A172 (cell line): ENCODE measurements around the gene TSEN34. TPM values are rescaled to one million over a fixed set of nuclear protein-coding genes. Genes with fewer than 3 reads are reported as not detected.

Source experiments
- DNase-seq: peaks from one replicate; pipeline ENCODE4 v3.0.0-alpha.2; 2015; ENCODE audit warnings: low spot score
- total RNA-seq: library from RNA; depleted of rRNA; stranded (reverse); fragments of >200 nt; shearing (Covaris generic); gene quantifications from 2 replicates; pipeline ENCODE4 v1.2.3, GENCODE V29; 2014; rRNA removed

The TSEN34 gene
- 222 and 277 TPM in 2 replicates for total RNA-seq

- peak; percentile 83 for DNase-seq
Measured at GRCh38 chr19:54191011-54191810, at the start of gene TSEN34. Gene TSEN34, plus strand, starts transcription at chr19:54191308. Its CDS starts 57 bp downstream, at chr19:54191365.

GRCh38 chr19:54141356-54141755 is 49.8 kb upstream of the TSEN34 start:
- DNase-seq = no peak

DNA sequence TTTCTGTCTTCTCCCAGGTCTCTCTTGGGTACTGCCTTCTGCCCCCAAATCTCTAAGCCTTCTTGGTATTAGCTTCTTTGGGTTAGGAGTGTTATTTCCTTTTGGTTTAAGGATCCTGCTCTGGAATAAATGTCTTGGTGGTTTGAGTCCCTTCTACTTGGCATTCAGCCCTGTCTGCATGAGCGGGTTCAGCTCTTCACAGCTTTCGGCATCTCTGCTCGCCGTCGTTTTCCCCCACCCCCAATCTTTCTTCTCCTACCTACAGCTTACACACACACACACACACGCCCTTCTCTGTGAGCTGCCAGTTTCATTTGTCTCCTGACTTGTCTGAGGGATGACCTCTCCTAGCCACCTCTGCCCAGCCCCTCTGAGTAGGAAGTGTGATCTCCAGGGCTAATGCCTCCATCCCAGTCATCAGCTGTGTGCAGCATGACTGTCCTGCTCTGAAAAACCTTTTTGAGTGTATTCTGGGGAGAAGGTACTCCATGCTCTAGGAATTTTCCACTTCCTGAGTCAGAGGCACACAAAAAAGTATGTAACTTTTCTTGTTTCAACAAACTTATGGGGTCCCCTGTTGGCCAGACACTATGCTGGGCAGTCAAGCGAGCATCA is 48.8 kb upstream of the TSEN34 start:
- DNase-seq = no peak

- no peak for DNase-seq
Measured at GRCh38 chr19:54145541-54146158, 45.5 kb upstream of the TSEN34 start.

- no peak for DNase-seq
Measured at GRCh38 chr19:54147676-54148075, 43.4 kb upstream of the TSEN34 start.

DNA sequence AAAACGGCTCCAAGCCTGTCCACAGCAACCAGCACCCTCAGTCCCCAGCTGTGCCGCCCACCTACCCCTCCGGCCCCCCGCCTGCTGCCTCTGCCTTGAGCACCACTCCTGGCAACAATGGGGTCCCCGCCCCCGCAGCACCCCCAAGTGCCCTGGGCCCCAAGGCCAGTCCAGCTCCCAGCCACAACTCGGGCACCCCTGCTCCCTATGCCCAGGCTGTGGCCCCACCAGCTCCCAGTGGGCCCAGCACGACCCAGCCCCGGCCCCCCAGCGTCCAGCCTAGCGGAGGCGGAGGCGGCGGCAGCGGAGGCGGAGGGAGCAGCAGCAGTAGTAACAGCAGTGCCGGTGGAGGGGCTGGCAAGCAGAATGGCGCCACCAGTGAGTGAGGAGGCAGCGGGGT is 43.0 kb upstream of the TSEN34 start:
- no peak for DNase-seq

GRCh38 chr19:54149021-54149812 is 41.9 kb upstream of the TSEN34 start:
- no peak for DNase-seq

DNA sequence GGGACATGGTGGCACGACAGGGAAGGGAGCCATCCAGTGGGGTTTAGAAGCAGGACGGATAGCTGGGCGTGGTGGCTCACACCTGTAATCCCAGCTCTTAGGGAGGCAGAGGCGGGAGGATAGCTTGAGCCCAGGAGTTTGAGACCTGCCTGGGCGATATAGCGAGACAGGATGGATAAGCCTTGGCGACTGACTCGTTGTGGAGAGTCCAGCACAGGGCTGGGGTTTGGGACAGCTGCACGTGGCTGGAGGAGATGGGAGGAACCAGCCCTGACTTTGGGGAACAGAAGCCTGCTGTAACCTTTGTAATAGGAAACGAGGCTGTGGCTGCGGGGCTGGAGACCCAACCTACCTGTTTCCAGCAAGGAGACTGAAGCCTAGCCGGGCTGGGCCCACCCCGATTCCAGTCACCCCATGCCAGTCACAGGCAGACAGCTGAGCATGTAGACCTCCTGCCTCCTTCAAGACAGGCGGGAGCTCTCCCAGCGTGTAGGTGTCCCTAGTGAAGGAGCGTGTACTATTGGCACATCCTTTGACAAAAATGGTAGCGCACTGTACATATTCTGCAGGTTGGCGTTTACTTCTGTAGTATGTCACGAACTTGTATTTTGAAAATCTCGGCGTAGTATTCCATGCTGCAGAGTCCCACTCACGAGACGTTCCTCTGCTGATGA is 39.6 kb upstream of the TSEN34 start:
- DNase-seq = no peak

- DNase-seq = no peak
Measured at GRCh38 chr19:54152267-54152666, 38.8 kb upstream of the TSEN34 start.

GRCh38 chr19:54152878-54153524 is 38.1 kb upstream of the TSEN34 start:
- no peak for DNase-seq

DNA sequence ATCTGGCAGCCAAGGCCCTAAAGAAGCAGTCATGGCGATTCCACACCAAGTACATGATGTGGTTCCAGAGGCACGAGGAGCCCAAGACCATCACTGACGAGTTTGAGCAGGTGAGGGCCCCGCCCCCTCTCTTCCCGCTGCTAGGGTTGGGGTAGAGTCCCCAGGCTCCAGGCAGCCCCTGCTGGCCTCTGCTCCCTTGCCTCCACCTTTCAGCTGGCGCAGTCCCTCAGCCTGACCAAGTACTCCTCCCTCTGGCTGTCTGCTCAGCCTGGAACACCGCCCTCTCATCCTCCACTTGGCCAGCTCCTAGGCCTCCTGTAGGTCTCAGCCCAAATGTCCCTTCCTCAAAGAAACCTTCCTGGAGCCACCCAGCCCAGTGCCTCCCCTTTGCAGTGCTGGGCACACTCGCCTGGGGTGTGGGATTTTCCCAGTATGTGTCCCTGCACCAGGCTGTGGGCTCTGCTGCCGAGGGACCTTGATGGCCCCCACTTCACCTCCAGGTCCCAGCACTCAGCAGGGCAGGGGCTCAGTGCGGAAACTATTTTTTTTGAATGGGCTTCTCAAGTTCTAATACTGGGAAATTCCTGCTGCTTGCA is 37.3 kb upstream of the TSEN34 start:
- DNase-seq = no peak

DNA sequence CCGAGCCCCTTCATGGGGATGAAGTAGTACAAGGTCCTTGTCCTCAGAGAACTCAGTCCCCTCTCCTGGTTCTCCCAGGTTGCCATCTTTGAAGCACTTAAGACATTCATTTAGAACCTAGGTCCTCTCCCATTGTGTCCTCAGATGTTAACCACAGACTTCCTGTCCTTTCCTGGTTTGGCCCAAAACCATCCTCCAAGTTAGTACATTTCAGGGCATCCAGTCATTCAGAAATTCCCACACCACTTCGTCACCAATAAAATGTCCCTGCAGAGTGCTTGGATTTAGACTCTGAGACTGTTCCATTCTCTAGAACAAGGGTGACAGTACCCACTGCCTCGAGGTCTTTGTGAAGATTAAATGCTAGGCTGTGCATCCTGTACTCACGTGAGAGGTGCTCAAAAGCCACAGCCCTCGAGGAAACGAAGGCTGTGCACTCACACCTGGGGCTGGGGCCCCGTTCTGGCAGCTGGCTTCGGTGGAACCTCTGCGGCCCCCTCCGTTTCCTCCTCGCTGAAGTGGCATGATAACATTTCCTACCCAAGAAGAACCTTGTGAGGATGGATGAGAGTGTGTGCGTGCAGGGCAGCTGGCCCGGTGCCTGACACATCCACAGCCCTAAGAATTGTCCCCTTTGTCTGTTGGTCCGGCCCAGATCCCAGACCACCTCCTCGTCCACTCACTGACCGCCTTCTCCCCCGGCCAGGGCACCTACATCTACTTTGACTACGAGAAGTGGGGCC is 36.3 kb upstream of the TSEN34 start:
- peak; percentile 90 for DNase-seq

DNA sequence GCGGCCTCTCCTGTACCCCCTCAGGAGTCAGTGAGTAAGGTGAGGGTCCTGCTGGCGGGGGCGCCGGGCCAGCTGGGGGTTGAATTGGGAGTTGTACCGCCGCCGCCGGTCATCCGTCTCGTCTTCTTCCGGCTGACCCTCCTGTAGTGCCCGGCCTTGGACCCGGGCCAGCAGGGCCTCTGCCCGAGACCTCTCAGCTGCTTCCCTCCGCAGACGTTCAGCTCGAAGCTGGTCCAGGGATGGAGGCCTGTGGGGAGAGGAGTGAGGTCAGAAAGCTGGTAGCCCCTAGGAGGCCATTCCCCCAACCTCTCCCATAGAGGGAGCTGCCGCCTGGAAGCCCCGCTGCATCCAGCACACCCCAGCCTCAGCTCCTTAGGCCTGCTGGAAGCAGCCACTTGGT is 35.4 kb upstream of the TSEN34 start:
- DNase-seq = no peak

- no peak for DNase-seq
Measured at GRCh38 chr19:54156490-54156889, 34.6 kb upstream of the TSEN34 start.

- no peak for DNase-seq
Measured at GRCh38 chr19:54156953-54157352, 34.2 kb upstream of the TSEN34 start.

DNA sequence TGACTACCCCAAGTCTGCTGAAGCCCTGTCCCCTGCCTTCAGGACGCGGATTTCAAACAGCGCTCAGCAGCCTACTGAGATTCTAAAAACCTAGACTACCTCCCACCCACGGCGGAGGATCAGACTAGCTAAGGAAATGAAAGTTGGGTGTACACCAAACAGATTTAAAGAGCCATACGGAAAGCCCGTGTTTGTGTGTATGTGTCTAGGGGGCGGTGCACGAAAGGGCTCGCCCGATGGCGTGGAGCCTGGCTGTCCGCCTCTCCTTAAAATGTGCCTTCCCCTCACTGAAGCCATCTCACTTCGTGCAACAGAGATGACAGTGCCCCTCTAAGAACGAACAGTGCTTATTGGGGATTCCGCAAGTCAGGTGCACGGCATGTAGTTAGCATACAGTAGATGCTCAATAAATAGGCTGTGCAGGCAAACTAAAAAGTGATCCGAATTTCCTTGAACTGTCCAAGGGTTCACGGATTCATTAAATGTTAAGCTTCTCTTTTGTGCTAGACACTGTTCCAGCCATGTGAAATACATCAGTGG is 32.2 kb upstream of the TSEN34 start:
- DNase-seq = peak; percentile 46

DNA sequence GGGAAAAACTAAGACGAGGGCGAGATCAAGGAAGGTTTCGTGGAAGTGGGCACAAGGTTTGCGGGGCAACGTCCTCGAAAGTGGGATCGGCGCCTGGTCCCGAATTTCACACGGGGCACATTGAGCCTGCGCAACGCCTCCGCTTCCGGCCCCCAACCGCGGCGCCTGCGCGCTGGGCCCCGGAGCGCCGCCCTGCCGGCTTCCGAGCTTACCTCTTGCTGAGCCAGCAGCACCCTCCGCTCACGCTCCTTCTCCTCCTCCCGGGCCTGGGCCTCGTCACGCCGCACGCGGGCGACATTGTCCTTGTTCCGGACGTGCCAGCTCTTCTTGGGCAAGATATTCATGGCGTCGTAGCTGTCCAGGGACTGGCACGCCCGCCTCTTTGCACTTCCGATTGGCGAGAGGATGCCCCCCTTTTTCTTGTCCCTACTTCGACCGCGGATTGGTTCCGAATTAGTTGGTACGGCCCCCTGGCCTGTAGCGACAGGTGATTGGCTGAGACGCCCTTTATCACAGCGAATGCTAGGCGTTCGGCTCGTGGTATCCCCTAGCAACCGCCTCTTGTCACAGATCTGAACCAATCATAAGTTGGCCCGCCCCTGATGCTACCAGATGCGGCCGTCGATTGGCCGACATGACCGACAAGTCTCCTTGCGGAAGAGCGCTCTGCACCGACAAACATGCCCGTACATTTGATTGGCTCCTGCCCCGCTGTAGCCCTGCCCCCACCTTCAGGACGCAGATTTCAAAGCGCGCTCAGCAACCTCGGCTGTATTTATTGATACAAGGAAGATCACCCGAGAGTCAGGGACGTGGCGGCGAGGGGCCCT is 31.5 kb upstream of the TSEN34 start, which contains the start of gene LENG1:
TSS of gene LENG1 (minus strand) at position 370 of the 830 bp plus-strand sequence. CDS start at position 344, 26 bp downstream.
- DNase-seq = peak; percentile 100

DNA sequence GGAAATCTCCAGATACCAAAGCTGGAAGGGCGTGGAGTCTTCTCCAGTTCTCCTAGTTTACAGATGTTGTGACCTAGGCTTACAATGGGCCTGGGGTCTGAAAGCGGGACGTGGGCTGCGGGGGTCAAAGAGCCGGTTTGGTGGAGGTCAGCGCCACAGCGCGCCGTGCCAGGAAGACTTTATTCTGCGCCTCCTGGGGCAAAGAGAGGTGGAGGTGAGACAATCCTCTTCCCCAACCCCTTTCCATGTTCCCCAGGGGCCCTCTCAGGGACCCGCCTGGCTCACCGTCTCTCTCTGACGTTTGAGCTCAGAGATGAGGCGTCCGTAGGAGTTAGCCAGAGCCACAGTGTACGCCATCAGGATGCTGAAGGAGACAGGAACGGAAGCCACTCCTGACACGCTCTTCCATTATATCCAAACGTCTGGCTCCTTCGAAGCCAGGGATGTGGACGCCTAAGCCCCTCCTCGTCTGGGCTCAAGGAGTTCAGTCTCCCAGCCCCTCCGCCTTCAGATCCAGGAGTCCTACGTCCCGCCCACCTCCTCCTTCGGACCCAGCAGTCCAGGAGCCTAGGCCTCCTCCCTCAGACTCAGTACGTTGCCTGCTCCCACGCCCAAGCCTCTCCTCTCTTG is 30.8 kb upstream of the TSEN34 start:
- DNase-seq = no peak
